HG03108 (cell line): Measurements from ENCODE around the gene NPHP1.
"Not testable (repeated sequence)": the region's sequence is repeated elsewhere in the genome, so short reads cannot be mapped to it uniquely, and the experiment has no call there.

ENCODE experiments used
- ATAC-seq: cut with Tn5 transposase; IDR thresholded peaks from one replicate; pipeline ENCODE4 v1.9.1; 2021; ENCODE audit warnings: moderate library complexity; ENCODE audit not compliant: unreplicated experiment

The NPHP1 gene

DNA sequence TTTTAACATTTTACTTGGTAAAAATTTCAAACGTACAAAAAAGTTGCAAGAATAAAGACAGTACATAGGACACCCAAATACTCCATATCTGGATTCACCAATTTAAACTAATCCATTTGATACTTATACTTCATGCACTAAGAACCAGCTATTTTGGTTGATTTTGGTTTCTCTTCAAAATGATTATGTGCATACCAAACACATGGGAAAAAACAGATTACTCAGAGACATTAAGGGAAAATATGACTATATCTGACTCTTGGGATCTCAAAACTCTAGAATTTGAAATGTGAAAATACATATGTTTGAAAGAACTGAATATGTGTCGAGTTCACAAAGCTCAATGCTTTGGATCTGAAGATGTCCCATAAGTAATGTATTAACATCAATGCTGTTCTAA, 73.6 kb downstream of the NPHP1 start:
- ATAC-seq = no peak

DNA sequence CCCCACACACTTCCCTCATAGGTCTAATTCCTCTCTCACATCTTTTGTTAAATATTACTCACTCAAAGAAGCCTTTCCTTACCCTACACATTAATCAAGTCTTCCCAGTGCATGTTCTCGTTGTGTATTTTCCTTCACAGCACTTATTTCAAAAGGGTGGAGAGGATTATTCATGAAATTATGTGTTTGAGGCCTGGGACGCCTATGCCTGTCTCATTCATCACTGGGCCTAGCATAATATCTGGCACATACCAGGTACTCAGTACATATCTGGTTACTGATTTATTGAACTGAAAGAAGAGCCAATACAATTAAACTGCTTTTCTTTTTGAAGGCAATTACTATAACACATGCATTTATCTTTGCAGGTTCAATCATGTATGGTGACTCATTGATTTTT, 74.1 kb downstream of the NPHP1 start:
- no peak for ATAC-seq

DNA sequence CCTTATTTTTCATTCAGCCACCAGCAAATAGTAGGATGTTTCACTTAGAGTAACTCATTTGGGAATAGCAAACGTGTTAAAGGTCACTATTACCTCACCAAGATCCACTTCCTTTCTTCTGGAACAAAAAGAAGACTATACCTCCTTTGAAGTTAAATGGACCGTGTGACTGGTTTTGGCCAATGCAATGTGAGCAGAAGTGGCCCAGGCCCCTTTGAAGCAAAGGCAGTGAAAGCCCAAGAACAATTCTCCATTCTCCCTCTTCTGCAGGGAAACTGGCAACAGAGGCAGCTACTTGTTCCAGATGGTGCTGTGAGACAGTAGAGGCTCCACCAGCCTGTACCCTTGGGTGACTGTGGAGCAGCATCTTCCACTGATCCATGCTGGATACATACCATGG, 77.9 kb downstream of the NPHP1 start:
- ATAC-seq = no peak

DNA sequence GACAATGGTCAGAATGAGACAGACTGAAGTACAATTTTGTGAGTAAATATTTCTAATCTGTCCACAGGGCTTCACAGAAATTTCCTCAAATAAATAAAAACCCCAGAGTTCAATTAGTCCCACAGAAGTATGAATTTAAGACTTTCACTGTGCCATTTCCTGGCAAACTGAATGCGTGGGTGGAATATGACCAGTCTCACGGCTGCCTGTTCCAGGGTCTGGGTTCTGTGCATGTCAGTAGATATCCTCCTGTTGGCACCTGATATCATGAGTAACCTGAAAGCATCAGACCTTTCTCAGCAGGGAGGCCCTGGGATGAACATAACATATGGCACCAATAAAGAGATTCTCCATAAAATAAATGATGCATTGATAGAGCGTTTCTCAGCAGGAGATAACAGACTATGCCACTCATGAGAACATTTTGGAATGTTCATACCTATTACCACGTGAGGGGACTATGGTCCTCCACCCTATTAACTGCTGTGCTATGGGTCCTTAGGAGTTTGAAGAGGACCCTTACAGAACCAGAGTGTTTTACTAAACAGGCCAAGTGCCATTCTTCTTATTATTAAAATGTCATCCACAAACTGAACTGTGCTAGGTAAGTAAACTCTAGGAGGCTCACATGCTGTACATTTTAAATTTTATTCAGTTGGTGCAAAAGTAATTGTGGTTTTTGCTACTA, 78.6 kb downstream of the NPHP1 start:
- ATAC-seq = no peak

DNA sequence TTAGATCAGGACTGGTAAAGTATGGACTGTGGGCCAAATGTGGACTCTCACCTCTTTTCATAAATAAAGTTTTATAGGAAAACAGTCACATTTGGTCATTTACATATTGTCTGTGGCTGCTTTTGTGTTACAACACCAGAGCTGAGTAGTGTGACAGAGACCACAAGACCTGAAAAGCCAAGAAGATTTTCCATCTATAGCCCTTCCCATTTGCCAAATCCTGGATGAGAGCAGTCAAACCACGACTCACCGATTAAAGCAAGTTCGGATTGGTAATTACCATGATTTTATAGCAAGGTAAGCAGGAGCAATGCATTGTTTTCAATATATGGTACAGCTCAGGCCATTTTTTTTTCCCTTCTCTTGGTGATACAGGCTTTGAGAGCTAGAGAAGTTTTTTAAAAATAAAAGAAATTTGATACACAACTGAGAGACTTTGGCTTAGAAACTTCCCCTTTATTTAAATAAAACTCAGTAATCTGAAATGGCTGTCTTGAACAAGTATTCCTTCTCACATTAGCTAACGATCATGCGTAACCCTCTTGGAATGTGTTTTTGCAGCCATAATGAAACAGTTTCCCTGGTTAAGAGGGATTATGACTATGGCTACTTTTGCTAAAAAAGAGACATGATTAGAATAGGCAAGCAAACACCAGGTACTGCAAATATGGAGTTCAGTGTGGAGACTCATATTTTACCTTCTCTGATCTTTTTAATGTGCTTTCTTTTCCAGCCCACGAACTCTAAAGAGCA, 79.7 kb downstream of the NPHP1 start:
- ATAC-seq = no peak

DNA sequence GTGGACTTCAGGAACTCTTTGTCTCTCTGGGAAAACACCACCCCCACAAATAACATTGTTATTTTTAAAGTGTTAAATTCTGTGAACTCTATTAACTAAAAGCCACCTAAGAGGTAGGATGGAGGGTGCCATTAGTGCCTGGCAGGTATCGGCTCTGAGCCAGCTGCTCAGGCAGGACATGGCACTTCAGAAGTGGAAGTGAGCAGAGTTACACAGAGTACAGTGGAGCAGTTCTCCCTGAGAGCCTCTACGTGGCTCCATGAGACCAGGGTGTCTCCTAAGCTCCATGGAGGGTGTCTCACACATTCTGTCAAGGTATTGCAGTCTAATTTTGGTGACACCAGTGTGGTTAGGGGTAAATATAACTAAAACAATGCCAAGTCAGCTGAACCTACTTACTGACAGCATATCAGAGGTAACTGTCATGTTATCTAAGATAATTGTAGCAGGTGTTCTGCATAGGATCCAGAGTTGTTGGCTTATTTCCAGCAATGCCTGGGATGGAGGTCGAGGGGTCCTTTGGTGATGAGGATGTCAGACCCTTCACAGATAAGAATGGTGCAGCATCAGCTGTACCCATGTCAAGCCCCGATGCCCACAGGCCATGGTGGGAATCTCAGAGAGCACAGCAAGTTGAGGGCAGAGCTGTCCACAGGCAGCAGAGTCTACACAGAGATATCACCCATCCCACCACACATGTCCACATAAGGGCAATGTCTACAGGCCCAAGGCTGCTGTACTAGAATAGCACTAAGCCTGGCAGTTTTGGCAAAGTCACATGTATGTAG, 80.6 kb downstream of the NPHP1 start:
- ATAC-seq = no peak

DNA sequence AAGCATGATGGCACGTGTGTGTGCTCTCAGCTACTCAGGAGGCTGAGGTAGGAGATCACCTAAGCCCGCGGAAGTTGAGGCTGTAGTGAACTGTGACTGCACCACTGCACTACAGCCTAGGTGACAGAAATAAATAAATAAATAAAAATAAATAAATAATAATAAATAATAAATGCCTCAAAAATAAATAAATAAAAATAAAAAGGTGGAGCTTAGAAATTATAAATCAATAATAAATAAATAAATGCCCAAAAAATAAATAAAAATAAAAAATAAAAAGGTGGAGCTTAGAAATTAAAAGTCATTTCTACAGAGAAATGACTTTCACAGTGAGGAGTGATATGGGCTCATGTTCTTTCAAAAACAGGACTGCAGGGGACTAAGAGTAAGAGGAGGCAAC, 83.2 kb downstream of the NPHP1 start:
- no peak for ATAC-seq

DNA sequence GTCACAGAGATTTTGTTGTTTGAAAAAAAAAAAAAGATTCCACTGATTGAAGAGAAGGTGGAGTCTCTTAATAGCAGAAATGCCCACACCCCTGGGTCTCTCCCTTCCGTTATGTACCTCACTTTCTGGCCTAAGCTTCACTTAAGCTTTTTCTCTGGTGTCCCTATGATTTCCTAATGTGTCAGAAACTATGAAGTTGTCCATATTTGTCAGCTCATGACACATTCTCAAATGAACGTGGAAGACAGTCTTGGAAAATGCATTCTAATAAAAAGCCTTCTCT, 83.8 kb downstream of the NPHP1 start:
- ATAC-seq = no peak

DNA sequence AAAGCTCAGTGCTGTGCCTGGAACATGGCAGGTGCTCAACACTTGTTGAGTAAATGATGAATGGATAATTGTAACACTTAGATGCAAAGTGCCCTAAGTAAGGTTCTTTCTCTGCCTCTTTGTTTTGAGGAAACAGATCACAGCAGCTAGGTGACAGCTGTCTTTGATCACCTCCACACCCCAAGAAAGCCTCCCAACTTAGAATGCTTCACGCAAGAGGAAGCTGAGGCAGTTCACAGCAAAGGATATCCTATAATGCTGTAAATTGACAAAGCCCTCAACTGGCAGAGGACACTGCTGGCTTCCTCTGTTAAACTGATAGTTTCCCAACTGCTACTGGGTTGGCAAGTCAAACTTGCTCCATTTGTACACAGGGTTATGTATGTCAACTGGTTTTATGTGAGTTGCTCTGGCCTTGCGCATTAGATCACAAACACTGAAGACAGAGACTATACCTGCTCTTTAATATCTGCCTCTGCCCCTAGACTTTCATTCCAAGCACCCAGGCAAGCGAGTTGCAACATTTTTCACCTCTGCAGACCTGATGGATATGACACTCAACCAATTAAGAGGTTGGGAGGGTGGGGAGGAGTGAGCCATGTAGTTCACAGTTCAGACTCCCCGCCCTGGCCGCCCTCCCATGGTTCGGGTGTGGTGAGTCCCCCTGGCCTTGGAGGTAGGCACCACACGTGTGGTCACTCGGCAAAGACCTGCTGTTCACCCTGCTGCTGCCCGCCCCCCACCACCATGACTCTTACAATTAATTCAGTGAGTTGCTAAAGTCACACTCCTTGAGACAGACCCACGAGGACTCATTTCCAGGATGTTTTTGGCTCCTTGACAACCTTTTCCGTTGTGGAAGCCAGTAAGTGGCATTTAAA, 84.4 kb downstream of the NPHP1 start:
- no peak for ATAC-seq

DNA sequence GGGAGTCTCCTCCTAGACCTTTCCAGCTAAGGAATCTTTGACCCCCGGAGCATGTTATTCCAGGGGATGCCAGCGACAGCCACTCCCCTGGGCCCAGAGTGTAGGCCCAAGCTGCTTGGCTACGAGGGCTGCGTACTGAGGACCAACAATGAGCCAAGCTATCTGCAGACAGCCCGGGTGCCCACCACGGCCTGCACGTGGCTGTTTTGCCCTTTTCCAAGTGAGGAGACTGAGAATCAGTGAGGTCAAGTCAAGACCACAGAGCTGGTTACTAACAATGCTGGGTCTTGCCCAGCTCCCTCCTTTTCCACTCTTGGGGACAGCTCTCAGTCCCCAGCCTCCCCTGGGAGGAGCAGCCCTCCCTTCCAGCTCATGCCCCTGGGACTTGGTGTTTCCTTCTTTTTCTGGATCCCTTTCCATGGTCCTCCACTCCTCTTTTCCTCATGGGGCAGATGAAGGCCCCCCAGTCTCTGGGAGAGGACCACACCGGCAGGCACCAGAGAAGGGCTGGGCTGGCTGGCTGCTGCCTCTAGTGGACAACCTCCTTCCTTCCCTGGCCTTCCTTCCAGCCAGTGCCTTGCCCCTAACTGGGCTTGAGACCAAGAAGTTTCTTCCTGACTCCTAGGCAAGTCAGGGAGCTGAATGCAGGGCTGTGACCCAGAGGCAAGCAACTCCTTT, 88.6 kb downstream of the NPHP1 start:
- no peak for ATAC-seq

DNA sequence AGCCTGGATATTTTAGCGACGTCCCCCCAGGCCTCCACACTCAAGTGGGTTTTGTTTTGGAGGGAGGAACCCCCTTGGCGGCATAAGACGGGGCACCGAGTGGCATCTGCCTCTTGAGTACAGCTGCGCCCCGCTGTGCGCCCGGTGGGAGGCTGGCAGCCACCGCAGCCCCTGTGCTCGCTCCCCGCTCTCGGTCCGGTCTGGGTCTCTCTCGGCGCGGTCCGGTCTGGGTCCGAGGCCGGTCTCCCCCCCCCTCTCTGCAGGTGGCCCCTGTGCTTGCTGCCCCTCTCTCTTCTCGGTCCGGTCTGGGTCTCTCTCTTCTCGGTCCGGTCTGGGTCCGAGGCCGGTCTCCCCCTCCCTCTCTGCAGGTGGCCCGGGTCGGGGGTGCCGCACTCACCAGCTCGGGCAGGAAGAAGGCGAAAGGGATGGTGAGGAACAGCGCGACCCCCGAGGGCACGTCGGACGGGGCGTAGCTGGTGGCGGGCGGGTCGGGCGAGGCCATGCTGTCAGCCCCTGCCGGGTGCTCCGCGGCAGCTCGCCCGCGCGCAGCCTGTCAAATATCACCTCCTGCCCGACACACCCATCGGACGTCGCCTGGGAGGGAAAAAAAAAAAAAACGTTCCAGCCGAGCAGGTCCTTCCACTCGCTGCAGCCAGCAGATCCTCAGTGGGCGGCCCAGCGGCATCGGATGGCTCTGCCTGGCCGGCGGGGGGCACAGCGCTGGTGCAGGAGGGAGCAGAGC, 89.4 kb downstream of the NPHP1 start, which contains the start of gene MALL:
MALL (minus strand) TSS at position 532 of the 742 bp plus-strand sequence; CDS start at position 502, 30 bp downstream.
- ATAC-seq = no peak

DNA sequence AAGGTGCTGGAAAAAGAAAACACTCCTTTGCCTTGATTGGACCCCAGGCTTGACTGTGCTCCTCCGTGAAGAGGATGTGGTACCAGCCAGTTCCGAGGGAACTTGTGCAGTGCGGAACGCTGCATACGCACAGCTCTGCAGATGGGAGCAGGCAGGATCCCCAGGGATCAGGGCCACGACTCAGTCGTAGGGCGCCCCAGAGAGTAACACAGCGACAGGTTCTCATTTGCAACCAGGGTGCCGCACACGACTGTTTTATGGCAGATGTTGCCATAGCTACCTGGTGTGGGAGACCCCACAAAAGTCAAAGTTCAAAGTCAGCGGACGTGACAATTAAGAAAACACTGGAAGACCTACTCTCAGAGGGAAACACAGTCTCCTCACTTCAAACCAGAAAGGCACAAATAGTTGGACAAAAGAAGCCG, 90.0 kb downstream of the NPHP1 start:
- ATAC-seq = no peak

DNA sequence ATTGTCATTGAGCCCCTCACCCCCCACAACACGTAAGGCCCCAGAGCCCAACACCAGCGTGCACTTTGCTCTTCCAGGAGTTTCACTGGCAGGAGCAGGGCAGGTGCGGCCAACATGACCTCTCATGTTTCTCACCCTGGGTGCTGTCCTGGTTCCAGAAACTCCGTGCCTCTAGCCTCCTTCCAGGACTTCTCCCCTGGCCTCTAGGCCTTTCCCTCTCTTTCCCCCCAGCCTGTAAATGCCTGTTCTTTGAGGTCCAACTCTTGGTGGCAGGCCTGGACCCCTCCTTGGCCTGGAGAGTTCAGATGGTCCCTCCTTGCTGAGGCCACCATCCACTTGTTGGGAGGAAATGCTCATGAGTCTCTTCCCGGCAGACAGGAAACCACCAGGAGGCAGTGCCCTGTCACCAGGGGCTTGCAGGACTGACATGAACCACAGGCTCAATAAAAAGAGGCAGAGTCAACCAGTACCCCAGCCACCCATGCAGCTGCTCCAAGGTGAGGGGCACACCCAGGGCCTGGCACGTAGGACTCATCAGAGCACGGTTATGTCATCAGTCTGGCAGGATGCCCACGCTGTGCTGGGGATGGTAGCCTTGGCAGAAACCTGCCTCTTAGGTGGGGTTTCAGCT, 90.7 kb downstream of the NPHP1 start:
- ATAC-seq = no peak

DNA sequence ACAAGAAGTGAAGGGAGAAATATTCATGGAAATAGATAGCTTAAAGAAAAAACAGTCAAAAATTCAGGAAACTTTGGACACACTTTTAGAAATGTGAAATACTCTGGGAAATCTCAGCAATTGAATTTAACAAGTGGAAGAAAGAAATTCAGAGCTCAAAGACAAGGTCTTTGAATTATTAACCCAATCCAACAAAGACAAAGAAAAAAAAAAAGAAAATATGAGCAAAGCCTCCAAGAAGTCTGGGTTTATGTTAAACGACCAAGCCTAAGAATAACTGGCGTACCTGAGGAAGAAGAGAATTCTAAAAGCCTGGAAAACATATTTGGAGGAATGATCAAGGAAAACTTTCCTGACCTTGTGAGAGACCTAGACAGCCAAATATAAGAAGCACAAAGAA, 96.5 kb downstream of the NPHP1 start:
- ATAC-seq = not testable (repeated sequence)

DNA sequence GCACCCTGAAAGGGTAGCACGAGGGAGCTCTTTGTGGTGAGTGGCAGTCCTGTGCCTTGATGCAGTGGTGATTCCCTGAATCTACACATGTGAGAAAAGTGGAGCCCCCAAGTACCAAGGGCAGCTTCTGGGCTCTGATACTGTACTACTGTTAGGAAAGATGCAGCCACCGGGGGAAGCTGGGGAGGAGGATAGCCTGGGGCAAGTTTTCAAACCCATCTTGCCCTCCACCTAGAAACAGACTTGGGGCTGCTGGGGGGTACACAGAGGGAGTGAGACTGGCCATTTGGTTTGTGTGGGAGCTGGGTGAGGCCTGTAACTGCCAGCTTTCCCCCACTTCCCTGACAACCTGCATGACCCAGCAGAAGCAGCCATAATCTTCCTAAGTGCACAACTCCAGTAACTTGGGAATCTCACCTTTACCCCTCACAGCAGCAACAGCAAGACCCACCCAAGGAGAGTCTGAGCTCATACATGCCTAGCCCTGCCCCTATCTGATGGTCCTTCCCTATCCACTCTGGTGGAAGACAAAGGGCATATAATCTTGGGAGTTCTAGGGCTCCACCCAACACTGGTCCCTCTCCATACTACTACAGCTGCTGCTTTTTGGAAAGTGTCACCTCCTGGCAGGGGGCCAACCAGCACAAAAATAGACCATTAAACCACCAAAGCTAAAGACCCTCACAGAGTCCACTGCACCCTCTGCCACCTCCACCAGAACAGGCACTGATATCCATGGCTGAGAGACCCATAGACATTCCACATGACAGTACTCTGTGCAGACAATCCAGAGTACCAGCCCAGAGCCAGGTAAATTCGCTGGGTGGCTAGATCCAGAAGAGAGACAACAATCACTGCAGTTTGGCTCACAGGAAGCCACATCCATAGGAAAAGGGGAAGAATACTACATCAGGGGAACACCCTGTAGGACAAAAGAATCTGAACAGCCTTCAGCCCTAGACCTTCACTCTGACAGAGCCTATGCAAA, 97.4 kb downstream of the NPHP1 start:
- ATAC-seq = no peak

DNA sequence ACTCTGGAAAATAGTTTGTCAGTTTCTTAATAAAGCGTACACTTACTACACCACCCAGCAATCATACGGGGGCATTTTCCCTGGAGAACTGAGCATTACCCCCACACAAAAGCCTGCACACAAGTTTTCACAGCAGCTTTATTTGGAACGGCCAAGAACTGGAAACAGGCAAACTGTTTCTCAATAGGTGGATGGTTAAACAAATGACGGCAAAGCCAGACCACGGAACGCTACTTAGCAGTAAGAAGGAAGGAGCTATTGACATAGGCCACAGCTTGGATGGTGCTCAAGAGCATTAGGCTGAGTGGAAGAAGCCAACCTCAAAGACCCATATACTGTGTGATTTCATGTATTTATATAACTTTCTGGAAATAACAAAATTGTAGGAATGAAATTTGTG, 98.2 kb downstream of the NPHP1 start:
- ATAC-seq = no peak

DNA sequence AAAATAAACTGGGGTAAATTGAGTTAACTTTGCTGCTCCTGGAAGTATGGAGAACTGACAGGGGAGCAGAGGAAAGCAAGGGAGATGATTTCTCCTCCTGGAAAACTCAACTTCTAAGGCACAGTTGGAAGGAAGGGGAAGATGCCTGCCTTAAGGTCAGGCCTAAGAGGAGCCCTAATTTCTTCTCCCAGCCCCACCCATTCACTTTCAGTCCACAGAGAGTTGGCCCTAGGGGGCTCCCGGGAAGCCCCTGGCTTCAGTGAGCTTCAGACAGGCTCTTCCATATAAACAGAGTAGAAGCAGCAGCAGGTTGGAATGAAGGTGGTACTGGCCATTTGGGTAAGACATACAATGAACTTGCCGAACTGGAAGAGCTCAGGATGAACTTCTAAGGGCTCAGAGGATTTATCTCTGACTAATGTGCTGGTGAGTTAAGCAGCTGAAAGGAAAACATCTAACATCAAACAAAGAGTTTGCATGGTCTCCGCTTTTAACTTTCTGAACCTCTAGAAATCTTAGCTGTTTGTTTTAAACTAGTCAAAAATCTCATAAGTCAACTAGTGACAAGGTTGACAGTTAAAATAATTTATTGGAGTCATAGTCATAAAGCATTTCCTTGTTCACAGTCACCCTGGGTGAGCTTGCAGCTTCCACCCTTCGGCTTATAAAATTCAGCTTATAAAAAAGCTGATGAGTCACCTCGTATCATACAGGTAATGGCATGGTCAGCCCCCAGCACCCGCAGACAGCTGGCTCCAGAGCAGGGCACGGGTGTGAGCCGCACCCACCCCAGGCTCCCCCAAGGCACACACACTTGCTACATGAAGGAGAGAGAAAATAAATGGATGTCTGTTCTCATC, 99.0 kb downstream of the NPHP1 start:
- ATAC-seq = no peak
